Posterior vena cava (tissue), 2 donors: ENCODE data around the gene RAG2. TPM values are rescaled to one million over a fixed set of nuclear protein-coding genes. Genes with fewer than 3 reads are reported as not detected.
"Not testable (repeated sequence)": the region's sequence is repeated elsewhere in the genome, so short reads cannot be mapped to it uniquely, and the experiment has no call there.

Experiments used
- DNase-seq: peaks from one replicate; pipeline ENCODE4 v3.0.0-alpha.2; 2020; ENCODE audit warnings: low spot score
- intact Hi-C, 2 donors: fragments of 100-400 bp; cut with DNase I; formaldehyde crosslinking; loops; one replicate each; pipeline versions ENCODE4 v1.14.1 to v1.14.2; 2022 to 2023
- total RNA-seq, 2 donors: library from RNA; stranded (reverse); fragmentation: NEBNext Ultra II Directional; extraction: Animal tissue kit (Norgen Biotek cat#: 25700); gene quantifications; one replicate each; pipeline ENCODE4 v1.2.1, GENCODE V29; 2021
- donor health status: DM: yes; HTN: yes; CAD: no.
- donor health status: DM: yes; HTN: yes; CAD: no.

RAG2 gene
- total RNA-seq, 2 donors from 2014 or later: not detected

DNA sequence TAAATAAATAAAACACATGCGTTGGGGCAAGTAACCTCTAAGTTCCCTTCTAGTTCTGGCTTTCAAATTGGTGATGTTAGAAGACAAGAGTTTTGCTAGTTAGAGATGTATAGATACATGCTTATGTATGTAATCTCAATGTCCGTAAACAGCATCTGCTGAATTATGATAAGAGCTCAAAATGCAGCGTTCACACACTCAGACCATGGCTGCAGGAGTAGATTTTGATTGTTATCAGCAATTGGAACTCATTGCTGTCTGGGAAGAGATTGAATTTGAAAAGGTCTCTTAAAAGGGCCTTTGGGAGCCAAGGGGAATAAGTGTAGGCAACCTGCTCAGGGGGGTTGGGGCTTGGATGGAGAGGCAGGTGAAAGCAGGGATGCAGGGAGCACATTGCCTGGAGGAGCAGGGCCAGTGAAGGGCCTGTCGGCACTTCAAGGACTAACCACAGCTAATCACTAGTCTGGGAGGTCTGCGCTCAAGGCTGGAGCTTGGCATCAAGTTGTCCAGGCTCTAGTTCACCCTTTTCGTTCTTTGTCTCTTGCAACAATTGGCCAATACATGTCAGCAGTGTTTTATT, 32.9 kb downstream of the RAG2 start:
- no peak for DNase-seq
- intact Hi-C loops: loop anchor here (10.0 kb wide), 2 partner anchors 100 to 110 kb away; no protein-coding TSS in a partner anchor

DNA sequence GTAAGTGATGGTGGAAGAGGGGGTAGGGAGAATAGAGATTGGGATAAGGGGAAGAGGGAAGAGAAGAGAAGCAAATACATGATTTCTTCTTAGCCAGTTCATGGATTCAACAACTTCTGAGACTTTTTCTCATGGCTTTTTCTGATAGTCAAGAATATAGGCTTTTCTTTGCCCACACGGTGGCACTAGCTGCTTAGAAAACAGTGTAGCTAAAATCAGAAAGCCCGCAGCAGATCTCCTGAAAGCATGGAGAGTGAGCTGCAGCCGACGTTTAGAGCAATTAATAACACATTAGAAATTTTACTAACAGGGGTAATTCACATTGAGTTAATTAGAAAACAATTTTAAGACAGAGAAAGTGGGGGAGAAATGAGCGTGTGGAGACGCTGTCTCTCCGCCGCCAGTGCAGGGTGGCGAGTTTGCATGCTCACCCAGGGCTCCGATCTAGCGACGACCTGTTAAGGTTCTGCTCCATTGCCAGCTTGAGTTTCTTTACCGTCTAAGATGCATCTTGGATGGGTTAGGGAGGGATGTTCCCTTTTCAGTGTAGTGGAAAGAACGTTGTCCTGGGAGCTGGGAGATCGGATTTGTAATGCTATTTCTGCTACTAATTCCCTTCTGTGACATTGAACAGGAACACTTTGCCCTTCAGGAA, 33.5 kb downstream of the RAG2 start:
- DNase-seq: no peak
- intact Hi-C loops: loop anchor here (10.0 kb wide), 2 partner anchors 100 to 110 kb away; no protein-coding TSS in a partner anchor

DNA sequence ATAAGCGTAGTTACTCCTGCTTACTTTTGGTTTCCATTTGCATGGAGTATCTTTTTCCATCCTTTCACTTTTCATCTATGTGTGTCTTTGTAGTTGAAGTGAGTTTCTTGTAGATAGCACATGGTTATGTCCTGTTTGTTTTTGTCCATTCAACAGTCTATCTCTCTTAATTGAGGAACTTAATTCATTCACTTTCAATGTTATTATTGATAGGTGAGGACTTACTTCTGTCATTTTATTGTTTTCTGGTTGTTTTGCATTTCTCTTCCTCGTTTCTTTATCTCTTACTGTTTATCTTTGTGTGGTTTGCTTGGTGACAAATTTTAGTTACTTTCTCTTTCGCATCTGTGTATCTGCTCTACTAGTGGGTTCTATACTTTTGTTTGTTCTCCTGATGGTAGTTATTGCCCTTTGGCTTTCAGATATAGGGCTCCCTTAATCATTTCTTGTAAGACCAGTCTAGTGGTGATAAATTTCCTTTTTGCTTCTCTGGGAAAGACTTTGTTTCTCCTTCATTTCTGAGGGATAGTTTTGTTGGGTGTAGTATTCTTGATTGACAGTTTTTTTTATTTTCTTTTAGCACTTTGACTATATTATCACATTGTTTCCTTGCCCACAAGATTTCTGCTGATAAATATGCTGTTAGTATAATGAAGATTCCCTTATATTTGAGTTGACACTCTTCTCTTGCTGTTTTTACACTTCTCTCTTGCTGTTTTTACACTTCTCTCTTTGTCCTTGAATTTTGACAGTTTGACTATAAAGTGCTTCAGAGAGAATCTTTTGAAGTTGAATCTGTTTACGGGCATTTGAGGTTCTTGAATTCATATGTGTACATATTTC, 39.2 kb downstream of the RAG2 start:
- intact Hi-C loops: no loop called here
- DNase-seq: no peak

DNA sequence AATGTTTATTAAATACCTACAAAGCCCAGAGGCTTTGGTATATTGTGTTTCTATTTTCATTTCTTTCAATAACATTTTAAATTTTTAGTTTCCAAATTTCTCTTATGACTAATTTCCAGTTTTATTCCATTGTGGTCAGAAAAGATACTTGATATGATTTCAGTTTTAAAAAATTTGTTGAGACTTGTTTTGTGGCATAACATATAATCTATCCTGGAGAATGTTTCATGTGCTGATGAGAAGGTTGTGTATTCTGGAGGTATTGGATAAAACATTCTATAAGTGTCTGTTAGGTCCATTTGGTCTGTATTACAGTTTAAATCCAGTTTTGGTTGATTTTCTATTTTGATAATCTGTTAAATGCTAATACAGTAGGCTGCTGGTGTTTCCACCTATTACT, 40.0 kb downstream of the RAG2 start:
- DNase-seq: no peak
- intact Hi-C loops: no loop called here

DNA sequence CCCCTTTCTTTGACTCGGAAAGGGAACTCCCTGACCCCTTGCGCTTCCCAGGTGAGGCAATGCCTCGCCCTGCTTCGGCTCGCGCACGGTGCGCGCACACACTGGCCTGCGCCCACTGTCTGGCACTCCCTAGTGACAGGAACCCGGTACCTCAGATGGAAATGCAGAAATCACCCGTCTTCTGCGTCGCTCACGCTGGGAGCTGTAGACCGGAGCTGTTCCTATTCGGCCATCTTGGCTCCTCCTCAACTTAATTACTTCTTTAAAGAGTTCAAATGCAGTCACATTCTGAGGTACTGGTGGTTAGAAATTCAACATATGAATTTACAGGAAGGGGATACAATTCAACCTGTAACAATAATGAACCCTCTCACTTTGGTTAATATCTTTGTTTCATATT, 40.6 kb downstream of the RAG2 start:
- not testable (repeated sequence) for DNase-seq

DNA sequence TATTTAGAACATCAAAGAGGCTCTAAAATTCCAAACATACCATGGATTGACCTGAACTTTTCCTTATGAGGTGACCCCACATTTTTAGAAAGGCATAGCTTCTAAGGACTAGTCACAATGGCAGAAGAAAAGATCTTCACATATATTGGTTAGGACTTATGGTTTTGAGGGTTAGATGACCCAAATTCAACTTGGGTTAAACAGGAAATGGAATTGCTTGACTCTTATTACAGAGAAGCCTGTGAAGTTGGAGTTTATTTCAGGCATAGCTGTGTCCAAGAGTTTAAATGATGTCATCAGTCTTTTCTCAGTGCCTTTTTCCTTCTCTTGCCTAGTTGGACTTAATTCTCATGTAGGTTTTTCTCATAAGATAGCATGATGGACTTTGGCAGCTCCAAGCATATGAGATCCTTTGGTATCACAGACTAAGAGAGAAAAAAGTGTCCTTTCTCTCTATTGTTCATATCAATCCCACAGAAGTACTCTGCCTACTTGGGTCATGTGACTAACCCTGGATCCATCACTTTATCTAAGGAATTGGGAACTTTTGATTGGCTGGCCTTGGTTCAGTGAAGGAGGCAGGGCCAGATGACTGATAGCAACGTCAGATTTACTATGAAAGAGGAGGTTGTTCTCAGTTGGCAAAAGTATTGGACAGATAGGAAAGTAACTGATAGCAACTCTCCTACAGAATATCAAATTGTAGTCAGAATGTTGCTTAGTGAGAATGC, 47.5 kb downstream of the RAG2 start:
- intact Hi-C loops: no loop called here
- no peak for DNase-seq

More for the DNA sequence above, 40.6 kb downstream of the RAG2 start:
- intact Hi-C loops: not testable (repeated sequence)

Other genes with a start within 250 kb of the RAG2 start
- gene TRAF6, start 88.0 kb downstream of the RAG2 start, total RNA-seq: 10 to 100 TPM; 13.9 to 16.0 TPM
- gene RAG1, start 30.2 kb downstream of the RAG2 start, total RNA-seq: 1 to 10 TPM in 1 of 2 donors, under 1 TPM in 1; 0.28 to 1.1 TPM
- 10 to 100 TPM; 14.7 to 15.6 TPM for gene IFTAP, start 3.7 kb downstream of the RAG2 start, total RNA-seq